ENCODE results near the gene SPSB1.
"Not testable (repeated sequence)": the region's sequence is repeated elsewhere in the genome, so short reads cannot be mapped to it uniquely, and the experiment has no call there.

The SPSB1 gene

GRCh38 chr1:9366943-9367780, 74.5 kb downstream of the SPSB1 start:
- no peak for DNase-seq (ENCODE audit: low spot score)

DNA sequence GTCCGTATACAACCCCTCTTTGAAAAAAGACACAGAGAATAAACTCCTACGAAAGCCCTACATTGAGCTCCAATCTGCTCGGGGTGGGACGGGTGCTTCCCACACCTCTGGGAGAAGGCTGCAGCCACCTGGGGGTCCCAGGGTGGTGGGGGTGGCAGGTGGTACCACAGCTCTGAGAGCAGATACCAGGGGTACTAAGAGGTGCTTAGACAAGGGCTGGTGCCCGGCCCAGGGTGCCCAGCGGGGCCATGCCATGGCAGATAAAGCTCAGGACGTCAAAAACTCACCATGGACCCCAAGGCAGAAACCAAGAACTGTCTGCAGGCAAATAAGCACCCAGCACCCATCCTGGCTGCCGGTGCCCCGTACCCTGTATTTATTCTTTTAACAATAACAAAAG, 75.1 kb downstream of the SPSB1 start:
- DNase-seq (ENCODE audit: low spot score), result no peak

- no peak for DNase-seq (ENCODE audit: low spot score)
Measured at GRCh38 chr1:9368356-9368755, 75.7 kb downstream of the SPSB1 start.

DNA sequence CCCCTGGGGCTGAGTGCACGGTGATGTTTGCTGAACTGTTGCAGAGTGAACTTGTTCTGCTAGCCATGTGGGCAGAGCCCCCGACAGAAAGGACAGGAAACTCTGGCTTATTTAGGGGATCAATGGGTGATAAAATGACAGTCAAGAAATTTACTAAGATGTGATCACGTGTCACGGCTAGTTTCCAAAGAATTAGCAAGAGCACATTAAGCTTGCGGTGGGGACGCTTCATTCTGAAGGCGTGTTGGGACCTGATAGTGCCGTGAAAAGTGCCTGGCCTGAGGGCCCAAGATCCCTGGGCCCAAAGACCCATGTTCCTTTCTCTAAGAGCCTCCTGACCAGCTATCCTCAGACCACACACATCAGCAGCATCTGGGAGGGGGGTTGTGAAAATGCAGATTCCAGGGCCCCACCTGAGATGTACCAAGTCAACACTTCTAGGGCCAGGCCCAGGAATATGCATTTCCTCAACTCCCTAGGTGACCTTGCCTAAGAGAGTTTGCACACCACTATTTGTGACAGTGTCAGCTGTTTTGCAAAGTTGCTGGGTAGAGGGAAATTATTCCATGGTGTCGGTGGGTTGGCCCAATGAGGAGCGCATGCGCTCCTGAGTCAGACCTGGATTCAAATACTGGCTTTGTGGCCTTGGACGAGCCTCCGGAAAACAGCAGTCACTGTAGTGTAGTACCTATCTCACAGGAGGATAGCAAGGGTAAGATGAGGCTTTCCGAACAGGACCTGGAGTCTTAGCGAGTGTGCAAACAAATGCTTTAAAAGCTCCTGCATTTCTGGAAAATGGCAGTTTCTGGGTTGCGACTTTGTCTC, 77.5 kb downstream of the SPSB1 start:
- no peak for DNase-seq (ENCODE audit: low spot score)

DNA sequence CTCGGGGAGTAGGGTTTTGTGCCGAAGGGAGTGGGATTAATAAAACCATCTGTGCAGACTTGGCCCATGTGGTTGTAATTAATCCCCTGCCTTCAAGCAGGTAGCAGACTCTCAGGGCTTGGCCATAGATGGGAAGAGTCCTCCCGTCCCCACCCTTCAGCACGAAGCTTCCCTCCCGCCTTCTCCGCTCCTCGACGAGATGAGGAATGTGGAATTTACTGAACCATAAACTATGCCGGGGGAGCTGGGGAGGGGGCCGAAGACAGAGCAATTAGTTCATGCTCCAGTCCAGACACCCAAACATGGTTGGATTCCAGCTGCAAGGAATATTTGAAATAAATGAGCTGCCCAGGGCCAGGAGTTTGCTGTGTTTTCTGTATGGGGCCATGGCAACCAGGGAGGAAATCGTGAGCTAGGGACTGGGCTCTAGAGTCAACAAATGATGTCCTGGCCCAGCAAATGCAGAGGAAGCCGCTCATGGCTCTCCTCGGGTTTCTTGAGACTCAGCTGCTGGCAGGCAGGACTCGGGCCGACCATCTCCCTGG, 78.8 kb downstream of the SPSB1 start:
- DNase-seq (ENCODE audit: low spot score), result peak; percentile 63

- no peak for DNase-seq (ENCODE audit: low spot score)
Measured at GRCh38 chr1:9371951-9372350, 79.3 kb downstream of the SPSB1 start.

GRCh38 chr1:9373619-9374018, 80.9 kb downstream of the SPSB1 start:
- no peak for DNase-seq (ENCODE audit: low spot score)

DNA sequence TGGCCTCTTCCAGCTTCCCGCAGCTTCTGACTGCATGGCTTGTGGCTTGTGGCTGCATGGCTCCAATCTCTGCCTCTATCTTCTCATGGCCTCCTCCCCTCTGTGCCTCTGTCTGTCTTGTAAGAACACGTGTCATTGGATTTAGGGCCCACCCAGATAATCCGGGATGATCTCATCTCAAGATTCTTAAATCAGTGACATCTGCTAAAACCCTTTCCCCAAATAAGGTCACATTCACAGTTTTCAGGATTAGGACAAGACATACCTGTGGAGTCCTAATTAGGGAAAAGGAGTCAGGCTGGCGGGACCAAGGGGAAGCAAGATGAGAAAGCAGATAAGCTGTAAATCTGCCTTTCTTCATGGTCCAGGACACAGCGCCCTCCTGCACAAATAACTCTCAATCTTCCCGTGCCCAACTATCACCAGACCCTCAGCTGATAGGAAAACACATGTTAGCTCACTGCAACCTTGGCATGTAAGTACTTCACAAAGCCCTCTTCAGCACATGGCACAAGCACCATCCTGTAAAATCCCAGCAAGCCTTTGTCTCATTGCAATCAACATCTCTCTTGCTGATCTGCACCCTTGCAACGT, 82.2 kb downstream of the SPSB1 start:
- no peak for DNase-seq (ENCODE audit: low spot score)

DNA sequence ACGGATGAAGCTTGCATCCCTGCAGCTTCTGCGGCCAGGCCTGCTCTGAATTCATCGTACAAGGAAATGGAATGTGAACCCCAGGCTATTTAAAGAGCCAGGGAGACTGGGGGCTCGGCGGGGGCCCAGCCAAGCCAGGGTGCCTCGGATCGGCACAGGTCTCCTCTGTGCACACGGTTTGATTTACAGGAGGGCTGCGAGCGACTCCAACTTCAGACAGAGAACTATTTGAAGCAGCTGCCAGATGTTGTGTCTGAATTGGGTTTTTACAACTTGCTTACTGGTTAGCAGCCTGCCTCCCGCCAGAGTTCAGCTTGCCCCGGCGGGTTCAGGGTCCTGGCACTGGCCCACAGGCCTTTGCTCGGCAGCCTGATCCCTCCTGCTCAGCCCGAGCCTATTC, 83.2 kb downstream of the SPSB1 start:
- no peak for DNase-seq (ENCODE audit: low spot score)

GRCh38 chr1:9376430-9376829, 83.7 kb downstream of the SPSB1 start:
- DNase-seq (ENCODE audit: low spot score), result no peak

DNA sequence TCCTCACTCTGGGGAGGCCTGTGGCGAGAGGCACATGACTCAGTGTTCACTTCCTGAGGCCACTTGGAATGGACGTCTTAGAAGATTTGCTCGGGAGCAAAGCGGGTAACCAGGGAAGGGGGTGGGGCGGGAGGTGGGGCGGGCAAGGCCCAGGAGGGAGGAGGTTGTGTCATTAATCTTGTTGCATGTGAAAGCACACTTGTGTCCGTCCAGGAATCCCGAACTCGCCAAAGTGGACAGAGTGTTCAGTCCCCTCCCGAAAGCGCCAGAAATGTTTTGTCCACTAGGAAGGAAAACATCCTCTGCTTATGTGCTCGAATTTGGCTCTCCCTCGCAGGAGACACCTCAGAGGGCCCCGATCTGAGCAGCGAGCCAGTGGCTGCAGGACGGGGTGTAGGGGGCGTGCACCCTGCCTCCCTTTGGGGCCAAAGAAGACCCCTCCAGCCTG, 84.2 kb downstream of the SPSB1 start:
- no peak for DNase-seq (ENCODE audit: low spot score)

DNA sequence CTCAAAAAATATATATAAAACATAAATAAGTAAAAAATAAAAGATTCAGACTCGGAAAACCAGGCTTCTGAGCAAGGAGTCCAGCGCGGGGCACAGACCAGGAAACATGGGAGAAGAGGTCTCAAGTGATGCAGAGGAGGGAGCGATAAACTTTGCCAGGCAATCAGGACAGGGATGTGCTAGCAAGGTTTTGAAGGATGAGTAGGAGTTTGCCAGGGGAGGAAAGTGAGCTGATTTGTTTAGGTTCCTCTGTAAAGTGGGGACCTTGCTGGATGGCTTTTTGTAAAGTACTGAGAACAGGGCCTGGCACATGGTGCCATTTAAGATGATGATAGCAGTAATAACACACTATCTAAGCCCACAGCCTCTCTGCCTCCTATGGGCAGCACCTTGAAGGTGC, 86.1 kb downstream of the SPSB1 start:
- DNase-seq (ENCODE audit: low spot score), result no peak

DNA sequence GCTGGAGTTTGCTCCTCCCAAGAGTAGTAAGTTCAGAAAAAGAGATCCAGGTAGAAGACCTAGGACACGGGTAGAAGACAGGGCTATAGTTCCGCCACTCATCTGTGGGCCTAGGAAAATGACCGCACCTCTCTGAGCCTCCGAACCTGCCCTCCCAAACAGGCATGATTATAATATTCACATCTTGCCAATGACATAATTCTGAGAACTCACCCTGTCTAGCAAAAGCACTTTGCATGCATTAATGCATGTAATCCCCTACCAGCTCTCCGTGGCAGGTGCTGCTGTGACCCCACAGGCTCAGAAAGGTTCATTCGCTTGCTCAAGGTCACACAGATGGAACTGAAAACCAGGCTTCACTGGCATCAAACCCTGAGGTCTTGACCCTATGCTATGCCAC, 88.0 kb downstream of the SPSB1 start:
- DNase-seq (ENCODE audit: low spot score), result no peak

DNA sequence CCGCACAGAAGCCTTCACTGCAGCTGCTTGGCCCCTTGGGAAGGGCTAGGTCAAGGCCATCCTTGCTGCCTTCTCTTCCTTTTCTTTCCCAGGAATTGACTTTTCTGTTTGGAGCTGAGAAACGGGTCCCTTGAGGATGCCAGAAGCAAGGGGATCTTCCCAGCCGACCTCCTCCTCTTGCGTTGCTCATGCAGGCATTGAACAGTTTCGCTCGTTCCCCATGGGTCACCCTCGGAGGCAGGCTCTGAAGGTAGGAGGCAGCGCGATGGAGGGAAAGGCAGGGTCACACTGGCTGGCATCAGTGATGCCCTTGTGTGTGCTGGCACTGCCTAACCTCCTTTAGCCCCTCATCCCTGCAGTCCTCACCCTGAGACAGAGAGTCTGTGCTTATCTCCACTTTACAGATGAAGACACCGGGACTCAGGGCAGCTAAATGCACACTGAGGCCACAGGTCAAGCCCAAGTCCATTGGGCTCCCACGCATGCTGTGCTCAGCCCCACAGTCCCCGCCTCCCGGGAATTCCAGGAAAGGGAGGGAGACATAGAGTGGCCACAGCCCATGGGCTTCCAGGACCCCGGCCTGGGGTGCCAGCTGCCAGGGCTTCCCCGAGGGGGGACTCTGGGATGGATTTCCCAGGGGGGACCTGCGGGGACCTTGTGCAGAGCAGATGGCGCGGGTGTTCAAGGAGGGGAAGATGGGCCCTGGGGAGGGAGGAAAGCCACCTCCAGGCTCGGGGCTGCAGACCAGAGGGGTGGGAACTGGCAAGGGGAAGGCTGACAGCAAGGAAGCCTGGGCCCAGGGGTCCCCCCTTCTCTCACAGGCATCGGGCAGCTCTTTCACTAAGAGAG, 90.2 kb downstream of the SPSB1 start:
- DNase-seq (ENCODE audit: low spot score), result no peak

DNA sequence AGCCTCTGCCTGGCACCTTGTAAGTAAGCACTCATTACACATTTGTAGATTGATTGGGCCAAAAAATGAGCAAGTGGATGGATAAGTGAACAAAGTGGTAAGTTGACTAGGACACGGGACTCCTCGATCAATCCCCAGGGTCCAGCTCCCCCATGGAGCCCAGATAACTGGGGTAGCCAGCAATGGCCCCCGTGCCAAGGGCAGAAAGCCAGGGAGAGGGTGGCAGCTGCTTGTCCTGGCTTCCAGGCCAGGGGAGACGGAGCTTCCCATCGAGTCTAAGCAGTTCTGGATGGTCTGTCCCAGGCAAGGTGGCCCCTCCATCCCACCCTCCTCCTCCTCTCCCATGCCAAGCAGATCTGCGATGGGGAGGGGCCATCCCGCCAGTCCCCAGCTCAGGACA, 91.4 kb downstream of the SPSB1 start:
- no peak for DNase-seq (ENCODE audit: low spot score)

GRCh38 chr1:9384751-9385245, 92.1 kb downstream of the SPSB1 start:
- no peak for DNase-seq (ENCODE audit: low spot score)

- not testable (repeated sequence) for DNase-seq (ENCODE audit: low spot score)
Measured at GRCh38 chr1:9385392-9385791, 92.7 kb downstream of the SPSB1 start.

GRCh38 chr1:9385801-9386573, 93.3 kb downstream of the SPSB1 start:
- DNase-seq (ENCODE audit: low spot score), result no peak

GRCh38 chr1:9388335-9389180, 95.9 kb downstream of the SPSB1 start:
- DNase-seq (ENCODE audit: low spot score), result no peak

DNA sequence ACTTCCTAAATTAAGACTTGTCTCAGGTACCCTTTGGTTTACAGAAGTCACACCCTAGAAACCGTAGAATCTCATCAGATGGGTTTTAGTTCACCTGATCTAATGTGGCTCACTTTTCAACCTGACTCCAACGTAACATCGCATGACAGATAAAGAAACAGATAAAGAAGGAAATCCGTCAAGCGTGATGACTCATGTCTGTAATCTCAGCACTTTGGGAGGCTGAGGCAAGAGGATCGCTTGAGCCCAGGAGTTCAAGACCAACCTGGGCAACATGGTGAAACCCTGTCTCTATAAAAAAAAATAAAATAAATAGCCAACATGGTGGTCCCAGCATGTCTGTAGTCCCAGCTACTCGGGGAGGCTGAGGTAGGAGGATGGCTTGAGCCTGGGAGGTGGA, 97.3 kb downstream of the SPSB1 start:
- DNase-seq (ENCODE audit: low spot score), result no peak
